Cerebellar nuclear complex (tissue), 1 donor: ENCODE data around the gene ZNF519.
"Not testable (repeated sequence)": the region's sequence is repeated elsewhere in the genome, so short reads cannot be mapped to it uniquely, and the experiment has no call there.

Source experiments
- DNase-seq, 2 experiments: peaks; one replicate each; lab custom pipeline; 2025; lab: John Stamatoyannopoulos, UW

The ZNF519 gene

GRCh38 chr18:14132271-14132700 is at the start of gene ZNF519:
ZNF519 (minus strand) TSS chr18:14132435; CDS start chr18:14132277, 158 bp downstream.
- peak; percentile 92 to 95 for DNase-seq

GRCh38 chr18:14179306-14179705 is 47.1 kb upstream of the ZNF519 start:
- DNase-seq, result no peak

- not testable (repeated sequence) for DNase-seq
Measured at GRCh38 chr18:14178321-14179196, 46.3 kb upstream of the ZNF519 start.

GRCh38 chr18:14177540-14178320 is 45.5 kb upstream of the ZNF519 start:
- not testable (repeated sequence) for DNase-seq

GRCh38 chr18:14175404-14175803 is 43.2 kb upstream of the ZNF519 start:
- not testable (repeated sequence) for DNase-seq

GRCh38 chr18:14174706-14175085 is 42.5 kb upstream of the ZNF519 start:
- no peak for DNase-seq

- not testable (repeated sequence) for DNase-seq
Measured at GRCh38 chr18:14174002-14174705, 41.9 kb upstream of the ZNF519 start.

DNA sequence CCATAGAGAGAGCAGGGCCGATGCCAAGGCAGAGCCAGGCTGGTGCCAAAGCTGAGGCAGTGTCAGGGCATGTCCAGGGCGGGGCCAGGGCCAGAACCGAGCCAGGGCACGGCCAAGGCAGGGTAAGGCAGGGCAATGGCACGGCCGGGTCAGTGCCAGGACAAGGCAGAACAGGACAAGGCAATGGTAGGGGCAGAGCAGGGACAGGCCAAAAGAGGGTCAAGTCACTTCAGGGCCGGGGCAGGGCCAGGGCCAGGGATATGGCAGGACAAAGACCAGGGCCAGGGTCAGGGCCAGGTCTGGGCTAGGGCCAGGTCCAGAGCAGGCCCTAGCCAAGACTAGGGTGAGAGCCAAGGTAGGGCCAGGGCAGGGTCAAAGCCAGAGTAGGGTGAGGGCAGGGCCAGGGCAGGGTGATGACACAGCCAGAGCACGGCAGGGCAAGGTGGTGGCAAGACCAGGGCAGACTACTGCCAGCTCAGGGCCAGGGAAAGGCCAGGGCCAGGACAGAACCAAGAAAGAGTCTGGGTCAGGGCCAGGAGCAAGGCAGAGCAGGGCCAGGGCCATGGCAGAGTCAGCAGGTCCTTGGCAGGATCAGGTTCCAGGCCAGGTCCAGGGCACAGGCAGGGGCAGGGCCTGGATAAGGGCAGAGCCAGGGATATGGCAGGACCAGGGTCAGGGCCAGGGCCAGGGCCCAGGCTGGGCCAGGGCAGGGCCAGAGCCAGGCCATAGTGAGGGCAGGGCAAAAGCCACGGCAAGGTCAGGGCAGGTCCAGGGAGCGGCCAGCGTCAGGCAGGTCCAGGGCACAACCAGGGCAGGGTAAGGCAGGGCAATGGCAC is 41.1 kb upstream of the ZNF519 start:
- DNase-seq, result not testable (repeated sequence)

DNA sequence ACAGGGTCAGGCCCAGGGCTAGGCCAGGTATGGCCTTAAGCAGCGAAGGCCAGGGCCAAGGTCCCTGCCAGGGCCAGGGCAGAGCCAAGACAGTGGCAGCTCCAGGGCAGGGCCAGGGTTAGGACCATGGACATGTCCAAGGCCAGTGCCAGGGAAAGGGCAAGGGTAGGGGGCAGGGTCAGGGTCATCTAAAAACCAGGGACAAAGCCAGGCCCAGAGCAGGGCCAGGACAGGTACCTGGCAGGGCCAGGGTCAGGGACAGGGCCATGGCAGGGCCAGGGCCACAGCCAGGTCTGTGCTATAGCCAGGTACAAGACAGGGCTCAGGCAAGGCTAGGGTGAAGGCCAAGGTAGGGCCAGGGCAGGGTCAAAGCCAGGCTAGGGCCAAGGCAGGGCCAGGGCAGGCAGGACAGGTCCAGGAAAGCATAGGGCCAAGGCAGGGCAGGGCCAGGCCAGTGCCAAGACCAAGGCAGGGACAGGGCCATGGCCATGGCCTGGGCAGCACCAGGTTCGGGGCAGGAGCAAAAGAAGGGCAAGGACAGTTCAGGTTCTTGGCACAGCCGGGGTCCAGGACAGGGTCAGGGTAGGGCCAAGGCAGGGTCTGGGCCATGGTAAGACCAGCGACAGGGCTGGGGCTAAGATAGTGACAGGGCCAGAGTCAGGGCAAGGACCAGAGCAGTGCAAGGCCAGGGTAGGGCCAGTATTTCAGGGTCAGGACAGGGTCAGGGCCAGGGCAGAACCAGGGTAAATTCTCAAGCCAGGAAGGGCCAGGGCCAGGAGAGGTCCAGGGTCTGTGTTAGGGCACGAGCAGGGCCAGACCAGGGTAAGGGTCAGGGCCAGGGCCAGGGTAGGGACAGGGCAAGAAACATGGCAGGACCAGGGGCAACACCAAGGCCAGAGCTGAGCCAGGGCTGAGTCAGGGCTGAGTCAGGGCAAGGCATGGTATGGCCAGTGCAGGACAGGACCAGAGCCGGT is 40.2 kb upstream of the ZNF519 start:
- not testable (repeated sequence) for DNase-seq

DNA sequence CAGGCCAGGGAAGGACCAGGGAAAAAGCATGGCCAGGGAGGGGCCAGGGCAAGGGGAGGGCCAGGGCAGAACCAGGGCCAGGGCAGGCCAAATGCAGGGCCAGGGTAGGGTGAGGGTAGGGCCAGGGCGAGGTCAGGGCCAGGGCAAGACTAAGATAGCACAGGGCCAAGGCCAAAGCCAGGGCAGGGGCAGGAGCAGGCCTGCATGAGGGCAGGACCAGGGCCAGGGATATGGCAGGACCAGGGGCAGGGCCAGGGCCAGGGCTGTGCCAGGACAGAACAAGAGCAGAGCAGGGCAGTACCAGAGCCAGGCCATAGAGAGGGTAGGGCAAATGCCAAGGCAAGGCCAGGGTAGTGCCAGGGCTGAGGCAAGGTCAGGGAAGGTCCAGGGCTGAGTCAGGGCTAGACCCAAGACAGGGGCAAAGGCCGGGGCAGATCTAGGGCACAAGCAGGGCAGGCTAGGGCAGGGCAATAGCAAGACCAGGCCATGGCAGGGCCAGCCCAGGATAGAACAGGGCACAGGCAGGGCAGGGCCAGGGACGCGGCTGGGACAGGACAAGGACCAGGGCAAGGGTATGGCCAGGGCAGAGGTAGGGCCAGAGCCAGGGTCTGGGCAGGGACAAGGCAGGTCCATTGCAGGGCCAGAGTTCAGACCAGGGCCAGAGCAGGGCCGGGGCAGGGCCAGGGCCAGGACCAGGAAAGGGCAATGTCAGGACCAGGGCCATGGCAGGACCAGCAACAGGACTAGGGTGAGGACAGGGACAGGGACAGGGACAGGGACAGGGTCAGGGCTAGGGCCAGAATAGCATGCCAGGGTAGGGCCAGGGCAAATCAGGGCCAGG is 39.3 kb upstream of the ZNF519 start:
- DNase-seq, result not testable (repeated sequence)

DNA sequence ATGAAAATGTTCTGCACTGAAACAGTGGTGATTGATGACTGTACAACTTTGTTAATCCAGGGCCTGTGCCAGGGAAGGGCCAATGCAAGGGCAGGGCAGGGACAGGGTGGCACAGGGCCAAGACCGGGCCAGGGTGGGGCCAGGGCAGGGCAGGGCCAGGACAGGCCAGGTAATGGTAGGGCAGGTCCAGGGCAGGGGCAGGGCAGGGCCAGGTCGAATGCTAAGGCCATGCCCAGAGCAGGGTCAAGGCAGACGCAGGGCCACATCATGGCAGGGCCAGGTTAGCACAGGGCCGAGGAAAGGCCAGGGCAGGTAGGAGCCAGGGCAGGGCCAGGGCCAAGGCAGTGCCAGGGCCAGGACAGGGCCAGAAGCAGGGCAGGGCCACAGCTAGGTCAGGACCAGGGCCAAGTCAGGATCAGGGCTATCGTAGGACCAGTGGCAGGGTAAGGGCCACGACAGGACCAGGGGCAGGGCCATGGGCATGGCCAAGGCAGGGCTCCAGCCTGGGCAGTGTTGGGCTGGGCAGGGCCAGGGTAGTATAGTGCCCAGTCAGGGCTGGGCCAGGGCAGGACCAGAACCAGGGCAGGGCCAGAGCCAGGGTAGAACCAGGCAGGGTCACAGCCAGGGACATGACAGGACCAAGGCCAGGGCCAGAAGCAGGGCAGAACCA is 38.3 kb upstream of the ZNF519 start:
- not testable (repeated sequence) for DNase-seq

GRCh38 chr18:14162915-14163314 is 30.7 kb upstream of the ZNF519 start:
- DNase-seq, result not testable (repeated sequence)

DNA sequence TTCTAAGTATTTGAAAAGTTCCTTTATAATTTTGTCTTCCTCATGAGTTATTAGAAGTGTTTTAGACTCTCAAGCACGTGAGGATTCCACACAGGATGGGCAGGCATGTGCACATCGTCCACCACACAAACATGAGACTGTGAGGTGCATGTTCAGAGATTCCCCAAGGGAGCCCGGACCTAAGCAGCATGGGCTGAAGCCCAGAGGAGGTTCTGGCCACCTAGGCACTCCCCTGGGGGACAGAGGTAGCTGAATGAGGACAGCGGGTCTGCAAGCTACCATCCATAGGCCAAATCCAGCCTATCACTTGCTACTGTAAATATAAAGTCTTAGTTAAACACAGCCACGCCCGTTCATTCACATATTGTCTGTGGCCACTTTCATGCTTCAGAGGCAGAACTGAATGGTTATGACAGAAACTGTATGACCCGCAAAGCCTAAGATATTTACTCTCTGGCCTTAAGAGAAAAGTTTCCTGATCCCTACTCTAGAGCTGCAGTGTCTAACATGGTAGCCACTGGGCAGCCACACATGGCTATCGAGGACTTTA is 19.4 kb upstream of the ZNF519 start:
- DNase-seq, result not testable (repeated sequence)

- DNase-seq, result not testable (repeated sequence)
Measured at GRCh38 chr18:14150766-14151165, 18.5 kb upstream of the ZNF519 start.

DNA sequence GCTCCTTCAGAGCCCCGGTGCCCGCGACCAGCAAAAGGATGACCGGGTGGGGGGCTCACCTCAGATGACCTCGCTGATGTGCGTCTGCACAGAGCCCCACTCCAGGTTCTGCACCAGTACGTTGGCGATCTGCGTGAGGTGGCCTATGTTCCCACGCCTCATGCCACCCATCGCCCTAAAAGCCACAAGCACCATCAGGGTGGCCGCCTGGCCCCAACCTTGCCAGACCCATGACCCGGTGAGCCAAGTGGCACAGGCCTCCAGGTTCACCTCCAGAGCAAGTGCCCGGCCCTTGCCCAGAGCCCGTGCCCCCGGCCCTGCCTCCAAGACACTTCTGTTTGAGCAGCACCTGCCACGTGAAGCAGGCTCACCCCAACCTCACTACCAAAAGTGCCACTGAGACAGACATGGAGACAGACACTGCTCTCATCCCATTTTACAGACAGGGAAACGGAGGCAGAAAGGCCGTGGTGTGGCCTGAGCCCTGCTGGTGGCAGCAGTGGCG is 17.7 kb upstream of the ZNF519 start:
- DNase-seq, result not testable (repeated sequence)

GRCh38 chr18:14149121-14149850 is 17.1 kb upstream of the ZNF519 start:
- DNase-seq, result not testable (repeated sequence)
